ENCODE results near the gene NANS.

Gene NANS

GRCh38 chr9:98099346-98099745 is 42.8 kb downstream of the NANS start:
- Histone ChIP-seq H3K18ac (ENCODE audit: low read depth in 1 of 2, low read length in 2 of 2) (no peak overlapping the region), H2AFZ (ENCODE audit: low read depth, low read length) (no peak overlapping the region), H3K4me2 (ENCODE audit: low read length, poor library complexity, severe bottlenecking) (no peak overlapping the region), H2BK5ac (ENCODE audit: low read depth, low read length, poor library complexity, severe bottlenecking) (no peak overlapping the region), H4K8ac (ENCODE audit: low read length) (no peak overlapping the region), H2BK12ac (ENCODE audit: low read length in 2 of 2) (no peak overlapping the region), H2AK5ac (ENCODE audit: low read length, severe bottlenecking) (no peak overlapping the region), H3K23ac (ENCODE audit: low read length in 2 of 2) (no peak overlapping the region), H3K4me3 (ENCODE audit: insufficient read depth in 1 of 2, low read depth in 1 of 2, low read length in 2 of 2) (no peak overlapping the region), H3K36me3 (ENCODE audit: control insufficient read depth in 1 of 2, insufficient read depth in 2 of 2, low read depth in 1 of 2, low read length in 2 of 2) (no peaks in the 10 kb centered on the region), H2BK120ac (ENCODE audit: low read depth, low read length) (no peak overlapping the region), H3K27me3 (ENCODE audit: control insufficient read depth in 1 of 2, insufficient read depth in 1 of 2, low read length in 2 of 2) (no peaks in the 10 kb centered on the region), H3K9ac (ENCODE audit: low read length) (no peak overlapping the region), H3K4me1 (ENCODE audit: control insufficient read depth, insufficient read depth, low read depth, low read length) (peaks cover 2% of the 10 kb centered on the region), H3K14ac (ENCODE audit: low read length in 2 of 2) (no peak overlapping the region), H2BK15ac (ENCODE audit: low read depth, poor library complexity, severe bottlenecking) (no peak overlapping the region), H3K79me1 (replicated peaks; ENCODE audit: low read length, poor library complexity, severe bottlenecking) (no peaks in the 10 kb centered on the region), H3K9me3 (ENCODE audit: control insufficient read depth, low read length) (no peaks in the 10 kb centered on the region), H3K4ac (ENCODE audit: low read depth in 1 of 2, low read length in 2 of 2) (no peak overlapping the region), H4K91ac (ENCODE audit: low read length) (no peak overlapping the region), H3K27ac (ENCODE audit: low read length, poor library complexity, severe bottlenecking) (no peak overlapping the region)
- 100% methylated on average over 1 of the region's 2 CpGs for WGBS
- no peak for DNase-seq

- no peak overlapping the region for H3K27ac ChIP-seq (ENCODE audit: low read length, poor library complexity, severe bottlenecking)
- H3K4me3 ChIP-seq (ENCODE audit: insufficient read depth in 1 of 2, low read depth in 1 of 2, low read length in 2 of 2): no peak overlapping the region
- H3K18ac ChIP-seq (ENCODE audit: low read depth in 1 of 2, low read length in 2 of 2): no peak overlapping the region
- no peak overlapping the region for H2AFZ ChIP-seq (ENCODE audit: low read depth, low read length)
- H3K4me2 ChIP-seq (ENCODE audit: low read length, poor library complexity, severe bottlenecking): no peak overlapping the region
- H2BK15ac ChIP-seq (ENCODE audit: low read depth, poor library complexity, severe bottlenecking): no peak overlapping the region
- no peaks in the 10 kb centered on the region for H3K27me3 ChIP-seq (ENCODE audit: control insufficient read depth in 1 of 2, insufficient read depth in 1 of 2, low read length in 2 of 2)
- H2BK12ac ChIP-seq (ENCODE audit: low read length in 2 of 2): no peak overlapping the region
- H2BK120ac ChIP-seq (ENCODE audit: low read depth, low read length): no peak overlapping the region
- no peaks in the 10 kb centered on the region for H3K79me1 ChIP-seq (replicated peaks; ENCODE audit: low read length, poor library complexity, severe bottlenecking)
- no peak overlapping the region for H3K14ac ChIP-seq (ENCODE audit: low read length in 2 of 2)
- H3K4ac ChIP-seq (ENCODE audit: low read depth in 1 of 2, low read length in 2 of 2): no peak overlapping the region
- H2AK5ac ChIP-seq (ENCODE audit: low read length, severe bottlenecking): no peak overlapping the region
- H4K8ac ChIP-seq (ENCODE audit: low read length): no peak overlapping the region
- H3K4me1 ChIP-seq (ENCODE audit: control insufficient read depth, insufficient read depth, low read depth, low read length): peaks cover under 1% of the 10 kb centered on the region
- no peaks in the 10 kb centered on the region for H3K36me3 ChIP-seq (ENCODE audit: control insufficient read depth in 1 of 2, insufficient read depth in 2 of 2, low read depth in 1 of 2, low read length in 2 of 2)
- no peak for DNase-seq
- H3K9ac ChIP-seq (ENCODE audit: low read length): no peak overlapping the region
- H4K91ac ChIP-seq (ENCODE audit: low read length): no peak overlapping the region
- no peaks in the 10 kb centered on the region for H3K9me3 ChIP-seq (ENCODE audit: control insufficient read depth, low read length)
- H3K23ac ChIP-seq (ENCODE audit: low read length in 2 of 2): no peak overlapping the region
- no peak overlapping the region for H2BK5ac ChIP-seq (ENCODE audit: low read depth, low read length, poor library complexity, severe bottlenecking)
- 98% methylated on average over 5 of the region's 5 CpGs for WGBS
Observed at GRCh38 chr9:98099898-98100297, 43.4 kb downstream of the NANS start.

- H3K27me3 ChIP-seq (ENCODE audit: control insufficient read depth in 1 of 2, insufficient read depth in 1 of 2, low read length in 2 of 2): no peaks in the 10 kb centered on the region
- no peak overlapping the region for H3K18ac ChIP-seq (ENCODE audit: low read depth in 1 of 2, low read length in 2 of 2)
Observed at GRCh38 chr9:98100456-98100855, 43.9 kb downstream of the NANS start.

GRCh38 chr9:98101416-98101815 is 44.9 kb downstream of the NANS start:
- H2BK15ac ChIP-seq (ENCODE audit: low read depth, poor library complexity, severe bottlenecking): no peak overlapping the region
- H3K79me1 ChIP-seq (replicated peaks; ENCODE audit: low read length, poor library complexity, severe bottlenecking): no peaks in the 10 kb centered on the region
- no peak overlapping the region for H3K14ac ChIP-seq (ENCODE audit: low read length in 2 of 2)
- H2BK120ac ChIP-seq (ENCODE audit: low read depth, low read length): no peak overlapping the region
- H3K27me3 ChIP-seq (ENCODE audit: control insufficient read depth in 1 of 2, insufficient read depth in 1 of 2, low read length in 2 of 2): no peaks in the 10 kb centered on the region
- H2BK5ac ChIP-seq (ENCODE audit: low read depth, low read length, poor library complexity, severe bottlenecking): no peak overlapping the region
- WGBS: 98% methylated on average over 7 of the region's 7 CpGs
- no peak overlapping the region for H3K23ac ChIP-seq (ENCODE audit: low read length in 2 of 2)
- no peak overlapping the region for H3K18ac ChIP-seq (ENCODE audit: low read depth in 1 of 2, low read length in 2 of 2)
- no peak for DNase-seq
- no peak overlapping the region for H3K4ac ChIP-seq (ENCODE audit: low read depth in 1 of 2, low read length in 2 of 2)
- no peaks in the 10 kb centered on the region for H3K4me1 ChIP-seq (ENCODE audit: control insufficient read depth, insufficient read depth, low read depth, low read length)
- no peaks in the 10 kb centered on the region for H3K9me3 ChIP-seq (ENCODE audit: control insufficient read depth, low read length)
- no peak overlapping the region for H2BK12ac ChIP-seq (ENCODE audit: low read length in 2 of 2)
- H3K36me3 ChIP-seq (ENCODE audit: control insufficient read depth in 1 of 2, insufficient read depth in 2 of 2, low read depth in 1 of 2, low read length in 2 of 2): no peaks in the 10 kb centered on the region
- no peak overlapping the region for H3K4me2 ChIP-seq (ENCODE audit: low read length, poor library complexity, severe bottlenecking)
- no peak overlapping the region for H4K8ac ChIP-seq (ENCODE audit: low read length)
- H3K9ac ChIP-seq (ENCODE audit: low read length): no peak overlapping the region
- H3K27ac ChIP-seq (ENCODE audit: low read length, poor library complexity, severe bottlenecking): no peak overlapping the region
- no peak overlapping the region for H4K91ac ChIP-seq (ENCODE audit: low read length)
- no peak overlapping the region for H2AFZ ChIP-seq (ENCODE audit: low read depth, low read length)
- H2AK5ac ChIP-seq (ENCODE audit: low read length, severe bottlenecking): no peak overlapping the region
- H3K4me3 ChIP-seq (ENCODE audit: insufficient read depth in 1 of 2, low read depth in 1 of 2, low read length in 2 of 2): no peak overlapping the region

More at GRCh38 chr9:98100456-98100855, 43.9 kb downstream of the NANS start:
- H3K4me2 ChIP-seq (ENCODE audit: low read length, poor library complexity, severe bottlenecking): no peak overlapping the region
- H3K36me3 ChIP-seq (ENCODE audit: control insufficient read depth in 1 of 2, insufficient read depth in 2 of 2, low read depth in 1 of 2, low read length in 2 of 2): no peaks in the 10 kb centered on the region
- no peak overlapping the region for H3K23ac ChIP-seq (ENCODE audit: low read length in 2 of 2)
- H2BK120ac ChIP-seq (ENCODE audit: low read depth, low read length): no peak overlapping the region
- no peak overlapping the region for H4K8ac ChIP-seq (ENCODE audit: low read length)
- no peaks in the 10 kb centered on the region for H3K9me3 ChIP-seq (ENCODE audit: control insufficient read depth, low read length)
- no peak overlapping the region for H3K27ac ChIP-seq (ENCODE audit: low read length, poor library complexity, severe bottlenecking)
- H3K79me1 ChIP-seq (replicated peaks; ENCODE audit: low read length, poor library complexity, severe bottlenecking): no peaks in the 10 kb centered on the region
- H3K9ac ChIP-seq (ENCODE audit: low read length): no peak overlapping the region
- no peak overlapping the region for H2BK12ac ChIP-seq (ENCODE audit: low read length in 2 of 2)
- no peak overlapping the region for H3K4me3 ChIP-seq (ENCODE audit: insufficient read depth in 1 of 2, low read depth in 1 of 2, low read length in 2 of 2)
- no peak overlapping the region for H2AFZ ChIP-seq (ENCODE audit: low read depth, low read length)
- DNase-seq: no peak
- no peak overlapping the region for H3K4ac ChIP-seq (ENCODE audit: low read depth in 1 of 2, low read length in 2 of 2)
- no peak overlapping the region for H3K14ac ChIP-seq (ENCODE audit: low read length in 2 of 2)
- H2BK5ac ChIP-seq (ENCODE audit: low read depth, low read length, poor library complexity, severe bottlenecking): no peak overlapping the region
- H2BK15ac ChIP-seq (ENCODE audit: low read depth, poor library complexity, severe bottlenecking): no peak overlapping the region
- no peaks in the 10 kb centered on the region for H3K4me1 ChIP-seq (ENCODE audit: control insufficient read depth, insufficient read depth, low read depth, low read length)
- H2AK5ac ChIP-seq (ENCODE audit: low read length, severe bottlenecking): no peak overlapping the region
- H4K91ac ChIP-seq (ENCODE audit: low read length): no peak overlapping the region
